Measurements from ENCODE around the gene PLCG2. TPM values are rescaled to one million over a fixed set of nuclear protein-coding genes. Genes with fewer than 3 reads are reported as not detected.

Gene PLCG2
- total and polyA plus RNA-seq, 2 donors from 2014 or later, result 50.7 to 55.6 TPM

DNA sequence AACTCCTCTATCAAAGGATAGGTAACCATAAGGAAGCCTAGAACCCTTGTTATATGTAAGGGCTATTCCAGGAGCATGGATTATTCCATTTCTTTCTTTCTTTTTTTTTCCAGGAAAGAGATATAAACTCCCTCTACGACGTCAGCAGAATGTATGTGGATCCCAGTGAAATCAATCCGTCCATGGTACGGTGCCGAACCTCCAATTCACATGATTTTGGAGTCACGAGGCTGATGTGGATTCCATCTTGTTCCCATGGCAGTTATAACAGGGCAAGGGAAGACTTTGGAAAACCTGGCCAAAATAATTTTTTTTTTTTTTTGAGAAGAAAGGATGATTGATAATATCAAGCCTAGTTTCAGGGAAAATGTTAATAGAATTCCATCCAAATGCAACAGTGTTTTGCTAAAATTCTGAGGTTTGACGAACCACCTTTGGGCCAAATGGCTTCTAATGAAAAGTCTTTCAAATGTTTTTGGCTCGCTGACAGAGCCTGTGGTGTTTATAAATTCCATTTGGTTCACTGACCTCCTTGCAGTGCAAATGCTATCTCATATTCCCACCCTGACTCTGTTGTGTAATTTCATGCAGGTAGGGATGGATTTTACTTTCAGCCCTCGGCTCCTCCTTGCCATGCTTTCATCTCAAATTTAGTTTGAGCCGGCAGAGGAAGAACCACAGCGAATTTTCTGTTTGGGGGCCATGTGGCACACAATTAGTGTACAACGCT is 142.2 kb downstream of the PLCG2 start:
- FAIRE-seq, result no peak
- no peak overlapping the region for H3K27ac ChIP-seq (ENCODE audit: low read depth in 2 of 2, low read length in 2 of 2)

DNA sequence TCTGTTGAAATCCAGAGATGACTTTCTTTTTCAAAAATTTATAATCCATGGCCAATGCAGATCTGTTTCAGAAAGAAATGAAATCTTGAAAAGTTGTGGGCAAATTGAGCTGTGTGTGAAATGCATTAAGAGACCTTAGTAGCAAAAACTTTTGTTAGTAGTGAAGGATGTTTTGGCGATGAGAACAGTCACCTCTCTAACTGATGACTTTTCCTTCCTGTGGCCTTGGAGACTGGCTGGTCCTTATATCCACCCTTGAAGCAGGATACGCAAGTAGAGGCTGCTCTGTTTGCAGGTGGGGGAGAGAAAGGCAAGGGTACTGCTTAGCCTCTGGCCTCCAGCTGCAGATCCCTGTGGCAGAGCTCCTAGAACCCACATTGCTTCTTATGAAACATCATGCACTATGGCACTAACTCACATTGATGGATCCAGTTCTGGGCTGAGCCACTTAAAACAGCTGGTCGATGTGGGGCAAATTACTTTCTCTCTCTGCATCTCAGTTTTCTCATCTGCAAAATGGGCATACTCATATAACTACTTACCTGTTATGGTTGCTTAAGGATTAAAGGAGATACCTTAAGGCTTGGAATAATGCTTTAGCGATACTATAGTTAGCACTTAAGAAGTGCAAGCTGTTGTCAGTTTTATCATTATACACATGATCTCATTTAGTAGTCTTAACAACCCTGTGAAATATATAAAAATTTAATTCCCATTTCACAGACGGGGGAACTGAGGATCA is 142.9 kb downstream of the PLCG2 start:
- DNase-seq (no peak), FAIRE-seq (no peak)
- Histone ChIP-seq H3K9ac (ENCODE audit: low read length in 3 of 3) (no peak overlapping the region), H3K36me3 (ENCODE audit: control insufficient read depth in 2 of 3, insufficient read depth in 3 of 3, low read length in 3 of 3) (peaks cover 0 to 33% (median 25%) of the 10 kb centered on the region in 3 donors), H3K9me3 (ENCODE audit: control insufficient read depth in 2 of 3, insufficient read depth in 1 of 3, low read length in 3 of 3) (no peaks in the 10 kb centered on the region), H3K27ac (ENCODE audit: low read depth in 2 of 2, low read length in 2 of 2) (no peak overlapping the region), H3K4me3 (ENCODE audit: low read length in 3 of 3) (no peak overlapping the region), H3K27me3 (ENCODE audit: control insufficient read depth, insufficient read depth, low read length) (no peaks in the 10 kb centered on the region), H3K4me1 (ENCODE audit: control insufficient read depth in 2 of 3, insufficient read depth in 2 of 3, low read depth in 1 of 3, low read length in 3 of 3) (no peaks in the 10 kb centered on the region)
- intact Hi-C loops (cut with DNase I), result no loop called here
- TF ChIP-seq, protein P1, sequence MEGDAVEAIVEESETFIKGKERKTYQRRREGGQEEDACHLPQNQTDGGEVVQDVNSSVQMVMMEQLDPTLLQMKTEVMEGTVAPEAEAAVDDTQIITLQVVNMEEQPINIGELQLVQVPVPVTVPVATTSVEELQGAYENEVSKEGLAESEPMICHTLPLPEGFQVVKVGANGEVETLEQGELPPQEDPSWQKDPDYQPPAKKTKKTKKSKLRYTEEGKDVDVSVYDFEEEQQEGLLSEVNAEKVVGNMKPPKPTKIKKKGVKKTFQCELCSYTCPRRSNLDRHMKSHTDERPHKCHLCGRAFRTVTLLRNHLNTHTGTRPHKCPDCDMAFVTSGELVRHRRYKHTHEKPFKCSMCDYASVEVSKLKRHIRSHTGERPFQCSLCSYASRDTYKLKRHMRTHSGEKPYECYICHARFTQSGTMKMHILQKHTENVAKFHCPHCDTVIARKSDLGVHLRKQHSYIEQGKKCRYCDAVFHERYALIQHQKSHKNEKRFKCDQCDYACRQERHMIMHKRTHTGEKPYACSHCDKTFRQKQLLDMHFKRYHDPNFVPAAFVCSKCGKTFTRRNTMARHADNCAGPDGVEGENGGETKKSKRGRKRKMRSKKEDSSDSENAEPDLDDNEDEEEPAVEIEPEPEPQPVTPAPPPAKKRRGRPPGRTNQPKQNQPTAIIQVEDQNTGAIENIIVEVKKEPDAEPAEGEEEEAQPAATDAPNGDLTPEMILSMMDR (IDR thresholded peaks at IDR 0.05; ENCODE audit: borderline replicate concordance, extremely low read depth, insufficient read depth), result no peak

More for the DNA sequence above, 142.2 kb downstream of the PLCG2 start:
- Histone ChIP-seq H3K4me1 (ENCODE audit: control insufficient read depth in 2 of 3, insufficient read depth in 2 of 3, low read depth in 1 of 3, low read length in 3 of 3) (no peaks in the 10 kb centered on the region), H3K9me3 (ENCODE audit: control insufficient read depth in 2 of 3, insufficient read depth in 1 of 3, low read length in 3 of 3) (no peaks in the 10 kb centered on the region), H3K36me3 (ENCODE audit: control insufficient read depth in 2 of 3, insufficient read depth in 3 of 3, low read length in 3 of 3) (peaks cover 0 to 32% (median 24%) of the 10 kb centered on the region in 3 donors), H3K4me3 (ENCODE audit: low read length in 3 of 3) (no peak overlapping the region), H3K9ac (ENCODE audit: low read length in 3 of 3) (no peak overlapping the region), H3K27me3 (ENCODE audit: control insufficient read depth, insufficient read depth, low read length) (no peaks in the 10 kb centered on the region)
- intact Hi-C loops (cut with DNase I), result no loop called here
- DNase-seq, result no peak
- TF ChIP-seq, protein P1 (IDR thresholded peaks at IDR 0.05; ENCODE audit: borderline replicate concordance, extremely low read depth, insufficient read depth), result no peak

DNA sequence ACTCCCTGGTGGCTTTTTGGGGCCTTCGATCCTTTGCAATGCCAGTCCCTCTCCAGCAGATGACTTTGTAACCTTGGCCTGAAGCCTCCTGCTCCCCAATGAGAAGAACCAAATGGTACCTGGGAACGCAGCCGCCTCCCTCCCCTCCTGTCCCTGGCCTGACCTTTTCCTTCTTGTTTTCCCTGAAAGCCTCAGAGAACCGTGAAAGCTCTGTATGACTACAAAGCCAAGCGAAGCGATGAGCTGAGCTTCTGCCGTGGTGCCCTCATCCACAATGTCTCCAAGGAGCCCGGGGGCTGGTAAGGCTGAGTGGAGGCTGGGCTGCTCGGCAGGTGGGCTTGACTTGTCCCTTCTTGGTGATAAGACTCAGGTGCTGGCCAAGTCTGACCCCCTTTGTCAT is 144.2 kb downstream of the PLCG2 start:
- H3K9me3 ChIP-seq (ENCODE audit: control insufficient read depth in 2 of 3, insufficient read depth in 1 of 3, low read length in 3 of 3), result no peaks in the 10 kb centered on the region

More for the DNA sequence above, 144.2 kb downstream of the PLCG2 start:
- peaks cover 0 to 44% (median 31%) of the 10 kb centered on the region in 3 donors for H3K36me3 ChIP-seq (ENCODE audit: control insufficient read depth in 2 of 3, insufficient read depth in 3 of 3, low read length in 3 of 3)
- no peak overlapping the region for H3K4me3 ChIP-seq (ENCODE audit: low read length in 3 of 3)
- no peaks in the 10 kb centered on the region for H3K27me3 ChIP-seq (ENCODE audit: control insufficient read depth, insufficient read depth, low read length)
- TF ChIP-seq, protein P1 (IDR thresholded peaks at IDR 0.05; ENCODE audit: borderline replicate concordance, extremely low read depth, insufficient read depth), result no peak
- DNase-seq (no peak), FAIRE-seq (no peak)
- no peaks in the 10 kb centered on the region for H3K4me1 ChIP-seq (ENCODE audit: control insufficient read depth in 2 of 3, insufficient read depth in 2 of 3, low read depth in 1 of 3, low read length in 3 of 3)
- H3K9ac ChIP-seq (ENCODE audit: low read length in 3 of 3), result no peak overlapping the region
- no peak overlapping the region for H3K27ac ChIP-seq (ENCODE audit: low read depth in 2 of 2, low read length in 2 of 2)
- intact Hi-C loops (cut with DNase I), result no loop called here

Data from kidney (tissue), 14 donors.